Forelimb muscle (tissue), 1 donor: ENCODE results near the gene CD53. TPM values are rescaled to one million over a fixed set of nuclear protein-coding genes. Genes with fewer than 3 reads are reported as not detected.

Experiments used
- DNase-seq: peaks from one replicate; pipeline ENCODE4 v3.0.0-alpha.2; 2013; ENCODE audit warnings: low read depth
- polyA plus RNA-seq: library from polyadenylated mRNA; unstranded; fragments of 120-200 nt; gene quantifications from one replicate; pipeline ENCODE4 v1.2.1, GENCODE V29; 2013; ENCODE audit not compliant: insufficient read length

Gene CD53
- polyA plus RNA-seq, 1 donor, result 7.6 TPM

- no peak for DNase-seq
These were observed 3.9 kb downstream of the CD53 start for GRCh38 chr1:110876748-110877341.

GRCh38 chr1:110877364-110877763 is 4.4 kb downstream of the CD53 start:
- no peak for DNase-seq

GRCh38 chr1:110877776-110878175 is 4.8 kb downstream of the CD53 start:
- no peak for DNase-seq

- no peak for DNase-seq
These were observed 5.6 kb downstream of the CD53 start for GRCh38 chr1:110878591-110878990.

GRCh38 chr1:110878993-110879392 is 6.0 kb downstream of the CD53 start:
- no peak for DNase-seq

GRCh38 chr1:110879758-110880606 is 7.0 kb downstream of the CD53 start:
- DNase-seq, result no peak

GRCh38 chr1:110880708-110881374 is 7.9 kb downstream of the CD53 start:
- DNase-seq, result no peak

GRCh38 chr1:110888049-110888448 is 15.1 kb downstream of the CD53 start:
- no peak for DNase-seq

GRCh38 chr1:110888641-110889040 is 15.7 kb downstream of the CD53 start:
- DNase-seq, result no peak

GRCh38 chr1:110890474-110891196 is 17.7 kb downstream of the CD53 start:
- DNase-seq, result no peak

- DNase-seq, result no peak
These were observed 21.1 kb downstream of the CD53 start for GRCh38 chr1:110893908-110894490.

GRCh38 chr1:110896090-110896489 is 23.1 kb downstream of the CD53 start:
- DNase-seq, result no peak

- no peak for DNase-seq
These were observed 24.7 kb downstream of the CD53 start for GRCh38 chr1:110897681-110898080.

- DNase-seq, result no peak
These were observed 25.9 kb downstream of the CD53 start for GRCh38 chr1:110898734-110899457.

- DNase-seq, result no peak
These were observed 26.5 kb downstream of the CD53 start for GRCh38 chr1:110899458-110899843.

GRCh38 chr1:110902820-110903463 is 30.0 kb downstream of the CD53 start:
- no peak for DNase-seq

GRCh38 chr1:110903853-110904500 is 31.0 kb downstream of the CD53 start:
- no peak for DNase-seq

- no peak for DNase-seq
These were observed 39.8 kb downstream of the CD53 start for GRCh38 chr1:110912784-110913183.

GRCh38 chr1:110914676-110915075 is 41.7 kb downstream of the CD53 start:
- DNase-seq, result no peak

- DNase-seq, result no peak
These were observed 42.9 kb downstream of the CD53 start for GRCh38 chr1:110915804-110916203.
